Measurements from ENCODE around the gene LRRC59. TPM values are rescaled to one million over a fixed set of nuclear protein-coding genes. Genes with fewer than 3 reads are reported as not detected.

Gene LRRC59
- total and polyA plus RNA-seq, 2 experiments from 2014 or later: 46.4 to 124 TPM

DNA sequence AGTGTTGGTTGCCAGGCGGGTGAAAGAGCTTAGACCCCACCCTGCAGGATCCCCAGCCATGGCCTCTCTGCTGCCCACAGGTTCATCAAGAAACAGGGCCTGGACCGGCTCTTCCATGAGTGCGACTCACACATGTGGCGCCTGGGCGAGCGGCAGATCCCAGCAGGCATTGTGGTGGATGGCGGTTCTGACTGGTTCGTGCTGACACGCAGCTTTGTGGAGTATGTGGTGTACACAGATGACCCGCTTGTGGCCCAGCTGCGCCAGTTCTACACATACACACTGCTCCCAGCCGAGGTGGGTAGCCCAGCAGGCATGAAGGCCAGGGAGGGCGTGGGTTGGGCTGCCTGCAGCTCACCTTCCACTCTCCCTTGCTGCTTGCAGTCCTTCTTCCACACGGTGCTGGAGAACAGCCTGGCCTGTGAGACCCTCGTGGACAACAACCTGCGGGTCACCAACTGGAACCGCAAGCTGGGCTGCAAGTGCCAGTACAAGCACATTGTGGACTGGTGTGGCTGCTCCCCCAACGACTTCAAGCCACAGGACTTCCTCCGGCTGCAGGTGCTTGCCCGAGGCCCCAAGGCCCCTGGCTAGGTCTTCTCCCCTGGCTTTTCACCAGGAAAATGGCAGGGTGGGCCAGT is 41.5 kb downstream of the LRRC59 start:
- H3K27me3 Mint-ChIP-seq (ENCODE audit: insufficient read depth, low read depth, poor library complexity): peaks cover 8% of the 10 kb centered on the region
- no peak for TF ChIP-seq EZH2phosphoT487 (IDR thresholded peaks at IDR 0.05; ENCODE audit: unreplicated experiment)
- TF ChIP-seq, protein P1, sequence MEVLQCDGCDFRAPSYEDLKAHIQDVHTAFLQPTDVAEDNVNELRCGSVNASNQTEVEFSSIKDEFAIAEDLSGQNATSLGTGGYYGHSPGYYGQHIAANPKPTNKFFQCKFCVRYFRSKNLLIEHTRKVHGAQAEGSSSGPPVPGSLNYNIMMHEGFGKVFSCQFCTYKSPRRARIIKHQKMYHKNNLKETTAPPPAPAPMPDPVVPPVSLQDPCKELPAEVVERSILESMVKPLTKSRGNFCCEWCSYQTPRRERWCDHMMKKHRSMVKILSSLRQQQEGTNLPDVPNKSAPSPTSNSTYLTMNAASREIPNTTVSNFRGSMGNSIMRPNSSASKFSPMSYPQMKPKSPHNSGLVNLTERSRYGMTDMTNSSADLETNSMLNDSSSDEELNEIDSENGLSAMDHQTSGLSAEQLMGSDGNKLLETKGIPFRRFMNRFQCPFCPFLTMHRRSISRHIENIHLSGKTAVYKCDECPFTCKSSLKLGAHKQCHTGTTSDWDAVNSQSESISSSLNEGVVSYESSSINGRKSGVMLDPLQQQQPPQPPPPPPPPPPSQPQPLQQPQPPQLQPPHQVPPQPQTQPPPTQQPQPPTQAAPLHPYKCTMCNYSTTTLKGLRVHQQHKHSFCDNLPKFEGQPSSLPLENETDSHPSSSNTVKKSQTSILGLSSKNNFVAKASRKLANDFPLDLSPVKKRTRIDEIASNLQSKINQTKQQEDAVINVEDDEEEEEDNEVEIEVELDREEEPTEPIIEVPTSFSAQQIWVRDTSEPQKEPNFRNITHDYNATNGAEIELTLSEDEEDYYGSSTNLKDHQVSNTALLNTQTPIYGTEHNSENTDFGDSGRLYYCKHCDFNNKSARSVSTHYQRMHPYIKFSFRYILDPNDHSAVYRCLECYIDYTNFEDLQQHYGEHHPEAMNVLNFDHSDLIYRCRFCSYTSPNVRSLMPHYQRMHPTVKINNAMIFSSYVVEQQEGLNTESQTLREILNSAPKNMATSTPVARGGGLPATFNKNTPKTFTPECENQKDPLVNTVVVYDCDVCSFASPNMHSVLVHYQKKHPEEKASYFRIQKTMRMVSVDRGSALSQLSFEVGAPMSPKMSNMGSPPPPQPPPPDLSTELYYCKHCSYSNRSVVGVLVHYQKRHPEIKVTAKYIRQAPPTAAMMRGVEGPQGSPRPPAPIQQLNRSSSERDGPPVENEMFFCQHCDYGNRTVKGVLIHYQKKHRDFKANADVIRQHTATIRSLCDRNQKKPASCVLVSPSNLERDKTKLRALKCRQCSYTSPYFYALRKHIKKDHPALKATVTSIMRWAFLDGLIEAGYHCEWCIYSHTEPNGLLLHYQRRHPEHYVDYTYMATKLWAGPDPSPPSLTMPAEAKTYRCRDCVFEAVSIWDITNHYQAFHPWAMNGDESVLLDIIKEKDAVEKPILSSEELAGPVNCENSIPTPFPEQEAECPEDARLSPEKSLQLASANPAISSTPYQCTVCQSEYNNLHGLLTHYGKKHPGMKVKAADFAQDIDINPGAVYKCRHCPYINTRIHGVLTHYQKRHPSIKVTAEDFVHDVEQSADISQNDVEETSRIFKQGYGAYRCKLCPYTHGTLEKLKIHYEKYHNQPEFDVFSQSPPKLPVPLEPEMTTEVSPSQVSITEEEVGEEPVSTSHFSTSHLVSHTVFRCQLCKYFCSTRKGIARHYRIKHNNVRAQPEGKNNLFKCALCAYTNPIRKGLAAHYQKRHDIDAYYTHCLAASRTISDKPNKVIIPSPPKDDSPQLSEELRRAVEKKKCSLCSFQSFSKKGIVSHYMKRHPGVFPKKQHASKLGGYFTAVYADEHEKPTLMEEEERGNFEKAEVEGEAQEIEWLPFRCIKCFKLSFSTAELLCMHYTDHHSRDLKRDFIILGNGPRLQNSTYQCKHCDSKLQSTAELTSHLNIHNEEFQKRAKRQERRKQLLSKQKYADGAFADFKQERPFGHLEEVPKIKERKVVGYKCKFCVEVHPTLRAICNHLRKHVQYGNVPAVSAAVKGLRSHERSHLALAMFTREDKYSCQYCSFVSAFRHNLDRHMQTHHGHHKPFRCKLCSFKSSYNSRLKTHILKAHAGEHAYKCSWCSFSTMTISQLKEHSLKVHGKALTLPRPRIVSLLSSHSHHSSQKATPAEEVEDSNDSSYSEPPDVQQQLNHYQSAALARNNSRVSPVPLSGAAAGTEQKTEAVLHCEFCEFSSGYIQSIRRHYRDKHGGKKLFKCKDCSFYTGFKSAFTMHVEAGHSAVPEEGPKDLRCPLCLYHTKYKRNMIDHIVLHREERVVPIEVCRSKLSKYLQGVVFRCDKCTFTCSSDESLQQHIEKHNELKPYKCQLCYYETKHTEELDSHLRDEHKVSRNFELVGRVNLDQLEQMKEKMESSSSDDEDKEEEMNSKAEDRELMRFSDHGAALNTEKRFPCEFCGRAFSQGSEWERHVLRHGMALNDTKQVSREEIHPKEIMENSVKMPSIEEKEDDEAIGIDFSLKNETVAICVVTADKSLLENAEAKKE (CRISPR knock-in tag; IDR thresholded peaks at IDR 0.05): no peak
- TF ChIP-seq EZH2 (IDR thresholded peaks at IDR 0.05; ENCODE audit: low read depth, unreplicated experiment): no peak
- TF ChIP-seq POLR2AphosphoS5 (IDR thresholded peaks at IDR 0.05; ENCODE audit: low read depth): no peak
- no peak for TF ChIP-seq NANOG (IDR thresholded peaks at IDR 0.05; ENCODE audit: borderline replicate concordance)
- TF ChIP-seq ZNF114 (CRISPR knock-in tag; IDR thresholded peaks at IDR 0.05): no peak
- TF ChIP-seq, protein P2, sequence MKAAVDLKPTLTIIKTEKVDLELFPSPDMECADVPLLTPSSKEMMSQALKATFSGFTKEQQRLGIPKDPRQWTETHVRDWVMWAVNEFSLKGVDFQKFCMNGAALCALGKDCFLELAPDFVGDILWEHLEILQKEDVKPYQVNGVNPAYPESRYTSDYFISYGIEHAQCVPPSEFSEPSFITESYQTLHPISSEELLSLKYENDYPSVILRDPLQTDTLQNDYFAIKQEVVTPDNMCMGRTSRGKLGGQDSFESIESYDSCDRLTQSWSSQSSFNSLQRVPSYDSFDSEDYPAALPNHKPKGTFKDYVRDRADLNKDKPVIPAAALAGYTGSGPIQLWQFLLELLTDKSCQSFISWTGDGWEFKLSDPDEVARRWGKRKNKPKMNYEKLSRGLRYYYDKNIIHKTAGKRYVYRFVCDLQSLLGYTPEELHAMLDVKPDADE (IDR thresholded peaks at IDR 0.05): no peak
- no peak for TF ChIP-seq STAT1 (IDR thresholded peaks at IDR 0.05; ENCODE audit: unreplicated experiment)
- TF ChIP-seq, protein P3, sequence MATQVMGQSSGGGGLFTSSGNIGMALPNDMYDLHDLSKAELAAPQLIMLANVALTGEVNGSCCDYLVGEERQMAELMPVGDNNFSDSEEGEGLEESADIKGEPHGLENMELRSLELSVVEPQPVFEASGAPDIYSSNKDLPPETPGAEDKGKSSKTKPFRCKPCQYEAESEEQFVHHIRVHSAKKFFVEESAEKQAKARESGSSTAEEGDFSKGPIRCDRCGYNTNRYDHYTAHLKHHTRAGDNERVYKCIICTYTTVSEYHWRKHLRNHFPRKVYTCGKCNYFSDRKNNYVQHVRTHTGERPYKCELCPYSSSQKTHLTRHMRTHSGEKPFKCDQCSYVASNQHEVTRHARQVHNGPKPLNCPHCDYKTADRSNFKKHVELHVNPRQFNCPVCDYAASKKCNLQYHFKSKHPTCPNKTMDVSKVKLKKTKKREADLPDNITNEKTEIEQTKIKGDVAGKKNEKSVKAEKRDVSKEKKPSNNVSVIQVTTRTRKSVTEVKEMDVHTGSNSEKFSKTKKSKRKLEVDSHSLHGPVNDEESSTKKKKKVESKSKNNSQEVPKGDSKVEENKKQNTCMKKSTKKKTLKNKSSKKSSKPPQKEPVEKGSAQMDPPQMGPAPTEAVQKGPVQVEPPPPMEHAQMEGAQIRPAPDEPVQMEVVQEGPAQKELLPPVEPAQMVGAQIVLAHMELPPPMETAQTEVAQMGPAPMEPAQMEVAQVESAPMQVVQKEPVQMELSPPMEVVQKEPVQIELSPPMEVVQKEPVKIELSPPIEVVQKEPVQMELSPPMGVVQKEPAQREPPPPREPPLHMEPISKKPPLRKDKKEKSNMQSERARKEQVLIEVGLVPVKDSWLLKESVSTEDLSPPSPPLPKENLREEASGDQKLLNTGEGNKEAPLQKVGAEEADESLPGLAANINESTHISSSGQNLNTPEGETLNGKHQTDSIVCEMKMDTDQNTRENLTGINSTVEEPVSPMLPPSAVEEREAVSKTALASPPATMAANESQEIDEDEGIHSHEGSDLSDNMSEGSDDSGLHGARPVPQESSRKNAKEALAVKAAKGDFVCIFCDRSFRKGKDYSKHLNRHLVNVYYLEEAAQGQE (IDR thresholded peaks at IDR 0.05; ENCODE audit: unreplicated experiment): no peak
- no peak for TF ChIP-seq CREB1 (CRISPR knock-in tag; IDR thresholded peaks at IDR 0.05; ENCODE audit: low read depth)
- Histone ChIP-seq H3F3A (replicated peaks; ENCODE audit: low read depth) (no peaks in the 10 kb centered on the region), H3K36me3 (ENCODE audit: insufficient read depth) (no peaks in the 10 kb centered on the region), H3K27me3 (ENCODE audit: insufficient read depth) (no peaks in the 10 kb centered on the region), H3K4me3 (no peak overlapping the region), H2AFZ (no peak overlapping the region), H3K9me2 (ENCODE audit: insufficient read depth) (no peaks in the 10 kb centered on the region), H3K4me1 (ENCODE audit: insufficient read depth) (no peaks in the 10 kb centered on the region), H4K20me1 (replicated peaks; ENCODE audit: insufficient read depth) (no peaks in the 10 kb centered on the region; the same call in 1 of the 2 replicates), H3K79me2 (replicated peaks; ENCODE audit: insufficient read depth) (no peaks in the 10 kb centered on the region), H3K27ac (ENCODE audit: low read depth) (no peak overlapping the region), H3K4me2 (no peak overlapping the region)
- peaks cover 53% of the 10 kb centered on the region for H3K36me3 Mint-ChIP-seq (ENCODE audit: low read depth)
- DNase-seq (ENCODE audit: low spot score) (no peak), ATAC-seq (no peak)
- H3K4me1 Mint-ChIP-seq: no peaks in the 10 kb centered on the region; the same call in 2 of the 3 replicates
- H3K4me3 Mint-ChIP-seq: no peak overlapping the region
- H3K27ac Mint-ChIP-seq: no peak overlapping the region
- H3K9me3 Mint-ChIP-seq: no peaks in the 10 kb centered on the region; the same call in 2 of the 3 replicates
